GM21576 (cell line): ENCODE measurements around the gene SESN3.
"Not testable (repeated sequence)": the region's sequence is repeated elsewhere in the genome, so short reads cannot be mapped to it uniquely, and the experiment has no call there.

Experiments
- ATAC-seq: cut with Tn5 transposase; IDR thresholded peaks from one replicate; pipeline ENCODE4 v1.9.1; 2021; ENCODE audit warnings: mild to moderate bottlenecking, moderate library complexity; ENCODE audit not compliant: unreplicated experiment

Gene SESN3

GRCh38 chr11:95153857-95154246 lies 77.2 kb downstream of the SESN3 start:
- no peak for ATAC-seq

GRCh38 chr11:95152876-95153856 lies 77.8 kb downstream of the SESN3 start:
- no peak for ATAC-seq

- ATAC-seq: peak; percentile 83
These were observed 79.9 kb downstream of the SESN3 start for GRCh38 chr11:95150956-95151684.

- no peak for ATAC-seq
These were observed 81.2 kb downstream of the SESN3 start for GRCh38 chr11:95149651-95150364.

- no peak for ATAC-seq
These were observed 82.1 kb downstream of the SESN3 start for GRCh38 chr11:95148938-95149337.

GRCh38 chr11:95148406-95148805 lies 82.6 kb downstream of the SESN3 start:
- no peak for ATAC-seq

- ATAC-seq: no peak
These were observed 83.6 kb downstream of the SESN3 start for GRCh38 chr11:95147364-95147905.

- ATAC-seq: no peak
These were observed 85.5 kb downstream of the SESN3 start for GRCh38 chr11:95145430-95146060.

GRCh38 chr11:95144313-95145235 lies 86.4 kb downstream of the SESN3 start:
- no peak for ATAC-seq

- no peak for ATAC-seq
These were observed 87.8 kb downstream of the SESN3 start for GRCh38 chr11:95143106-95143681.

GRCh38 chr11:95142431-95142830 lies 88.6 kb downstream of the SESN3 start:
- ATAC-seq: no peak

- no peak for ATAC-seq
These were observed 90.5 kb downstream of the SESN3 start for GRCh38 chr11:95140397-95141033.

GRCh38 chr11:95138448-95138847 lies 92.6 kb downstream of the SESN3 start:
- peak; percentile 87 for ATAC-seq

GRCh38 chr11:95137299-95137698 lies 93.7 kb downstream of the SESN3 start:
- ATAC-seq: no peak

- not testable (repeated sequence) for ATAC-seq
These were observed 94.3 kb downstream of the SESN3 start for GRCh38 chr11:95136747-95137146.

GRCh38 chr11:95135880-95136279 lies 95.1 kb downstream of the SESN3 start:
- ATAC-seq: no peak

- ATAC-seq: no peak
These were observed 95.8 kb downstream of the SESN3 start for GRCh38 chr11:95135155-95135554.

- no peak for ATAC-seq
These were observed 96.5 kb downstream of the SESN3 start for GRCh38 chr11:95134491-95134890.

- ATAC-seq: no peak
These were observed 98.0 kb downstream of the SESN3 start for GRCh38 chr11:95132956-95133355.
